Ovary (tissue), 9 donors: ENCODE measurements around the gene KIF2C. TPM values are rescaled to one million over a fixed set of nuclear protein-coding genes. Genes with fewer than 3 reads are reported as not detected.
"Not testable (repeated sequence)": the region's sequence is repeated elsewhere in the genome, so short reads cannot be mapped to it uniquely, and the experiment has no call there.

Experiments used
- DNase-seq, 5 donors: peaks; one replicate each; pipeline ENCODE4 v3.0.0-alpha.2; 2019 to 2020
- H3K27ac ChIP-seq, 2 donors: fragments of 200-600 bp; one replicate each; pipeline versions ENCODE4 v1.5.1 to v1.8.0; 2019 to 2022
- H3K27me3 ChIP-seq: fragments of 200-600 bp; one replicate; pipeline ENCODE4 v1.8.0; 2022
- H3K36me3 ChIP-seq: fragments of 200-600 bp; sonication (generic); one replicate; pipeline ENCODE4 v1.5.1; 2019
- H3K4me1 ChIP-seq: one replicate; pipeline ENCODE4 v1.8.1; 2013; ENCODE audit warnings: mild to moderate bottlenecking, moderate library complexity; ENCODE audit not compliant: insufficient read depth
- H3K4me3 ChIP-seq: fragments of 200-600 bp; sonication (generic); one replicate; pipeline ENCODE4 v1.5.1; 2017
- H3K9me3 ChIP-seq, 2 donors: fragments of 200-600 bp in 1 of 2; sonication (generic) in 1 of 2; one replicate each; pipeline versions ENCODE4 v1.5.1 to v1.8.1; 2013 to 2019; ENCODE audit warnings: mild to moderate bottlenecking in 1 of 2, moderate library complexity in 1 of 2
- CTCF ChIP-seq, 3 donors: fragments of 450-650 bp in 2 of 3; fragments of 200-600 bp in 1 of 3; IDR thresholded peaks; one replicate each; pipeline versions ENCODE4 v1.5.1 to v1.8.0; 2016 to 2022; ENCODE audit warnings: antibody characterized with exemption in 3 of 3, mild to moderate bottlenecking in 1 of 3
- EP300 ChIP-seq: sonication (generic); formaldehyde crosslinking; IDR thresholded peaks from one replicate; pipeline ENCODE4 v1.6.1; 2017; ENCODE audit warnings: antibody characterized with exemption
- POLR2A ChIP-seq: fragments of 450-650 bp; IDR thresholded peaks from one replicate; pipeline ENCODE4 v1.6.1; 2017; ENCODE audit warnings: antibody characterized with exemption, mild to moderate bottlenecking, moderate library complexity
- WGBS, 3 donors: extraction: QIAGEN DNeasy Blood & Tissue Kit in 1 of 3; methylation state at CpG; one replicate each; pipeline versions ENCODE4 v1.1.5 to v1.1.7; 2013 to 2017; 5-methylcytosine and 5-hydroxymethylcytosine counted together
- intact Hi-C, 4 donors: fragments of 100-400 bp; cut with DNase I; formaldehyde crosslinking; loops; one replicate each; pipeline versions ENCODE4 v1.11.0 to v1.15.1; 2022 to 2023
- polyA plus RNA-seq, 2 donors: library from polyadenylated mRNA; stranded (reverse); fragments of 200-250 nt in 1 of 2; fragments of 350-450 nt in 1 of 2; fragmentation: Illumina TruSeq in 1 of 2; extraction: RNeasy Lipid Tissue Mini Kit (QIAGEN cat#74804) in 1 of 2; gene quantifications; one replicate each; pipeline ENCODE4 v1.2.3, GENCODE V29; 2013 to 2014
- total RNA-seq, 7 donors: library from RNA; depleted of rRNA in 2 of 7; stranded (reverse); fragments of >200 nt in 2 of 7; fragmentation: NEBNext Ultra II Directional in 3 of 7; extraction: Animal tissue kit (Norgen Biotek cat#: 25700) in 3 of 7; gene quantifications; one replicate each; pipeline versions ENCODE4 v1.1.0 to v1.2.4, GENCODE V29; 2016 to 2023
- donor health status: DM: no; HTN: no; CAD: no; lungs with moderate emphysema.
- donor health status: DM: no; HTN: no; CAD: no.
- donor health status: Bipolar disorder and iron deficiency.
- donor health status: DM: yes; HTN: yes; CAD: no.
- donor health status: DM: no; HTN: no; CAD: no.
- donor health status: DM: yes; HTN: yes; CAD: no.

Gene KIF2C
- total and polyA plus RNA-seq, 9 donors = 0.23 to 1.5 (median 0.90) TPM

DNA sequence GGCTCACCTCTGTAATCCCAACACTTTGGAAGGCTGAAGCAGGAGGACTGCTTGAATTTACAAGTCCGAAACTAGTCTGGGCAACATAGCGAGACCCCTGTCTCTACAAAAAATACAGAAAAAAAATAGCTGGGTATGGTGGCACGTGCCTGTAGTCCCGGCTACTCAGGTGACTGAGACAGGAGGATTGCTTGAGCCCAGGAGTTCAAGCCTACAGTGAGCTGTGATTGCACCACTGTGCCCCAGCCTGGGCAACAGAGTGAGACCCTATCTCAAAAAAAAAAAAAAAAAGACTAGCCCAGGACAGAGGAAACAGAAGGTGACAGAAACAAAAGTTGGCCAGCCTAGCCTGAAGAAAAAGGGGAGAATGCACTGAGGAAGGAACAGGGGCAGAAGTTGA is 44.0 kb upstream of the KIF2C start:
- H3K36me3 ChIP-seq = no peaks in the 10 kb centered on the region
- H3K27ac ChIP-seq = no peak overlapping the region
- H3K4me1 ChIP-seq = no peaks in the 10 kb centered on the region
- no peak overlapping the region for H3K4me3 ChIP-seq
- H3K9me3 ChIP-seq = no peaks in the 10 kb centered on the region
- no peak for TF ChIP-seq POLR2A
- no peak for TF ChIP-seq CTCF (IDR thresholded peaks at IDR 0.05)
- no peak for TF ChIP-seq EP300
- WGBS, 3 donors = 89 to 92% (median 92%) methylated on average over 4 of the region's 4 CpGs
- intact Hi-C loops = no loop called here
- no peak for DNase-seq
- no peaks in the 10 kb centered on the region for H3K27me3 ChIP-seq

- H3K4me1 ChIP-seq = no peaks in the 10 kb centered on the region
- H3K4me3 ChIP-seq = no peak overlapping the region
- 90 to 91% (median 90%) methylated on average over 3 of the region's 3 CpGs for WGBS, 3 donors
- no peaks in the 10 kb centered on the region for H3K9me3 ChIP-seq
- no peak overlapping the region for H3K27ac ChIP-seq
- no peak for DNase-seq
- intact Hi-C loops = no loop called here
- H3K36me3 ChIP-seq = no peaks in the 10 kb centered on the region
- no peak for TF ChIP-seq POLR2A
- H3K27me3 ChIP-seq = no peaks in the 10 kb centered on the region
These were observed 43.5 kb upstream of the KIF2C start for GRCh38 chr1:44696101-44696500.

DNA sequence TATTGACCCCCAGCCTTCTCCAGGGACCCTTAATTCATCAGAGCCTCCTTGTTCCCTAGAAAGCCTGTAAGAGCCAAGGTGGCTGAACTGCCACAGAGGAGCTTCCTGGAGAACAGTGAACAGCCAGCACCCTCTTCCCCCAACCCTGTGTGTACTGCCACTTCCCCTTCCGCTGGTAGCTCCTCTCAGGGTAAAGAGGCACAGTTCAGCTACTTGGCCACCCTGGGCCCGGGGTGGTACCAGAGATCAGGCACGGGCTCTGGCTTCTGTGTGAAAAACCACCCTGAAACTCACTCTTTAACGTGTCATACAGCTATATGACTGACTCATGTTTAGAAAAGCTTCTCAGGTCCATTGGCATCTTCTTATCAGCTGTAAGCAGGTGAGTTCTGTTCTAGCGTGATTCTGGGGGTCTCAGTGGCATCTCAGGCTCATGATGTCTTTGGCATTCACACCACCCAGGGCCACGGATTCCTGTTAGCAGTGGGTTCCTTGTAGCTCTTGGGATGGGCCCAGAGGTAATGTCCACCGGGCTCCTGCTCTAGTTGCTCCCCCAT is 42.8 kb upstream of the KIF2C start:
- no peaks in the 10 kb centered on the region for H3K9me3 ChIP-seq
- H3K36me3 ChIP-seq = no peaks in the 10 kb centered on the region
- intact Hi-C loops = no loop called here
- no peaks in the 10 kb centered on the region for H3K27me3 ChIP-seq
- 85 to 89% (median 85%) methylated on average over 7 of the region's 7 CpGs for WGBS, 3 donors
- TF ChIP-seq EP300 (no peak), POLR2A (no peak), CTCF (IDR thresholded peaks at IDR 0.05) (no peak)
- no peak overlapping the region for H3K4me3 ChIP-seq
- no peaks in the 10 kb centered on the region for H3K4me1 ChIP-seq
- H3K27ac ChIP-seq = no peak overlapping the region
- no peak for DNase-seq

DNA sequence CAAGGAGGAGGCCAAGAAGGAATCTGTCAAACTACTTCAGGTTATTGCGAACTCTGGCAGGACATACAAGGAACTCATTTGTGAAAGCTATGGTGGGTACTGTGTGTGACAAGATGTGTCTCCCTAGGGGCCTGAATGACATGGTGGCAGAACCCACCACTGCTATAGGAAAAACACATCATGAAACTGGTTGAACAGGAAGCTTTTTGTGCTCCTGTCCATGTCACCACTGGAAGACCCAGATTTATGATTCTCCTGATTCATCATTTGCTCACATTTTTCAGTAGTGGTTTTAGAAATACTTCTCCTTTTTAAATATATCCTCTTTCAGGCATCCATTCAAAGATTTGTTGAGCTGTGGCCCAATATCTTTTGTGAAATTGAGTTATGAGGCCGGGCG is 41.5 kb upstream of the KIF2C start:
- intact Hi-C loops = no loop called here
- H3K27ac ChIP-seq = no peak overlapping the region
- H3K9me3 ChIP-seq = no peaks in the 10 kb centered on the region
- TF ChIP-seq CTCF (IDR thresholded peaks at IDR 0.05) (no peak), EP300 (no peak), POLR2A (no peak)
- H3K27me3 ChIP-seq = no peaks in the 10 kb centered on the region
- DNase-seq = no peak
- 89 to 100% (median 97%) methylated on average over 3 of the region's 3 CpGs for WGBS, 3 donors
- no peaks in the 10 kb centered on the region for H3K4me1 ChIP-seq
- H3K4me3 ChIP-seq = no peak overlapping the region
- H3K36me3 ChIP-seq = no peaks in the 10 kb centered on the region

DNA sequence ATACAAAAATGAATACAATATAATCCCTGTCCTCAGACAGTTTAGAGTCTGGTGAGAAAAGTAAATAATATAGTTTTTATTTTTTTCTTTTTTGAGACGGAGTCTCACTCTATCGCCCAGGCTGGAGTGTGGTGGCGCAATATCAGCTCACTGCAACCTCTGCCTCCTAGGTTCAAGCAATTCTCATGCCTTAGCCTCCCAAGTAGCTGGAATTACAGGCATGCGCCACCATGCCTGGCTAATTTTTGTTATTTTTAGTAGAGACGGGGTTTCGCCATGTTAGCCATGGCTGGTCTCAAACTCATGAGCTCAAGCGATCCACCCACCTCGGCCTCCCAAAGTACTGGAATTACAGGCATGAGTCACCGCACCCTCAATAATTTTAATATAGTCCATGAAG is 40.3 kb upstream of the KIF2C start:
- H3K4me3 ChIP-seq, H3K27ac ChIP-seq, H3K9me3 ChIP-seq, intact Hi-C loops, H3K27me3 ChIP-seq, DNase-seq, H3K4me1 ChIP-seq, H3K36me3 ChIP-seq: not testable (repeated sequence)
- 82 to 98% (median 95%) methylated on average over 9 of the region's 9 CpGs for WGBS, 3 donors
